Right atrium auricular region (tissue), 2 donors: Measurements from ENCODE around the gene CREBRF. TPM values are rescaled to one million over a fixed set of nuclear protein-coding genes. Genes with fewer than 3 reads are reported as not detected.
"Not testable (repeated sequence)": the region's sequence is repeated elsewhere in the genome, so short reads cannot be mapped to it uniquely, and the experiment has no call there.

ENCODE experiments used
- DNase-seq: peaks from one replicate; pipeline ENCODE4 v3.0.0-alpha.2; 2019; ENCODE audit warnings: low spot score
- H3K27ac ChIP-seq, 2 donors: fragments of 200-600 bp; sonication (generic); 1 replicate in 1 of 2; 2 replicates in 1 of 2; pipeline ENCODE4 v1.5.1; 2016 to 2019
- H3K27me3 ChIP-seq, 2 donors: fragments of 200-600 bp; sonication (generic); one replicate each; pipeline versions ENCODE4 v1.5.1 to v1.6.0; 2017 to 2019
- H3K36me3 ChIP-seq: fragments of 200-600 bp; sonication (generic); one replicate; pipeline ENCODE4 v1.5.1; 2016
- H3K4me1 ChIP-seq, 2 donors: fragments of 200-600 bp; sonication (generic); one replicate each; pipeline versions ENCODE4 v1.5.1 to v1.6.0; 2017 to 2019
- H3K4me3 ChIP-seq, 2 donors: fragments of 200-600 bp; sonication (generic); 1 replicate in 1 of 2; 2 replicates in 1 of 2; pipeline ENCODE4 v1.5.1; 2017 to 2019; ENCODE audit warnings: mild to moderate bottlenecking in 1 of 2, moderate library complexity in 1 of 2
- H3K9me3 ChIP-seq, 2 donors: fragments of 200-600 bp; sonication (generic); one replicate each; pipeline ENCODE4 v1.5.1; 2019
- total RNA-seq, 2 donors: library from RNA; depleted of rRNA; stranded (reverse); fragments of >200 nt; gene quantifications; one replicate each; pipeline ENCODE4 v1.1.0, GENCODE V29; 2016
- TF ChIP-seq, protein P1 (sequence below), 2 donors: fragments of 200-600 bp; sonication (generic); IDR thresholded peaks; one replicate each; pipeline ENCODE4 v1.5.1; 2019; ENCODE audit warnings: antibody characterized with exemption in 2 of 2

Gene CREBRF
- total RNA-seq, 2 donors from 2014 or later = 20.9 to 22.5 TPM

DNA sequence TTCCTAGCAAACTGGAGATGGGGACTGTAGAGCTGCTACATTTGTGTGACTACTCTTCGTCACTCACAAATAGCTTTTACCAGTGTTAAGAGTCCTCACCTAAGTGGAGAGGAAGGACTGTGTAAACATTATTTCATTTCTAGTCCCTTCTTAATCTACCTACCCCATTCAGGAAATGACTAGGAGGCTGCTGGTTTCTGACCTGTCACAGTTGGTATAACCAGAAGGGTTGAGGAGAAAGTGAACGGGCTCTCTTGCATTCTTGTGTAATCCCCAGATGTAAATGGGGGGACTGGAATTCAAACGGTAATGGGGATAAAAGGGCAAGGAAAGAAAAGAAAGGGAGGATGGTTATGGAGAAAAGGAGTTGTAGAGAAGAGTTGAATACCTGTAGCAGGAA lies 52.8 kb downstream of the CREBRF start:
- no peaks in the 10 kb centered on the region for H3K9me3 ChIP-seq
- no peaks in the 10 kb centered on the region for H3K27me3 ChIP-seq
- H3K4me3 ChIP-seq = no peak overlapping the region
- TF ChIP-seq, protein P1, sequence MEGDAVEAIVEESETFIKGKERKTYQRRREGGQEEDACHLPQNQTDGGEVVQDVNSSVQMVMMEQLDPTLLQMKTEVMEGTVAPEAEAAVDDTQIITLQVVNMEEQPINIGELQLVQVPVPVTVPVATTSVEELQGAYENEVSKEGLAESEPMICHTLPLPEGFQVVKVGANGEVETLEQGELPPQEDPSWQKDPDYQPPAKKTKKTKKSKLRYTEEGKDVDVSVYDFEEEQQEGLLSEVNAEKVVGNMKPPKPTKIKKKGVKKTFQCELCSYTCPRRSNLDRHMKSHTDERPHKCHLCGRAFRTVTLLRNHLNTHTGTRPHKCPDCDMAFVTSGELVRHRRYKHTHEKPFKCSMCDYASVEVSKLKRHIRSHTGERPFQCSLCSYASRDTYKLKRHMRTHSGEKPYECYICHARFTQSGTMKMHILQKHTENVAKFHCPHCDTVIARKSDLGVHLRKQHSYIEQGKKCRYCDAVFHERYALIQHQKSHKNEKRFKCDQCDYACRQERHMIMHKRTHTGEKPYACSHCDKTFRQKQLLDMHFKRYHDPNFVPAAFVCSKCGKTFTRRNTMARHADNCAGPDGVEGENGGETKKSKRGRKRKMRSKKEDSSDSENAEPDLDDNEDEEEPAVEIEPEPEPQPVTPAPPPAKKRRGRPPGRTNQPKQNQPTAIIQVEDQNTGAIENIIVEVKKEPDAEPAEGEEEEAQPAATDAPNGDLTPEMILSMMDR (IDR thresholded peaks at IDR 0.05) = no peak
- DNase-seq = no peak
- H3K27ac ChIP-seq = no peak overlapping the region
- H3K36me3 ChIP-seq = peaks cover 42% of the 10 kb centered on the region
- H3K4me1 ChIP-seq = no peaks in the 10 kb centered on the region

GRCh38 chr5:173114536-173114935 lies 58.4 kb downstream of the CREBRF start:
- TF ChIP-seq, protein P1 (IDR thresholded peaks at IDR 0.05) = no peak
- no peak for DNase-seq
- Histone ChIP-seq H3K4me1 (no peaks in the 10 kb centered on the region), H3K27ac (no peak overlapping the region), H3K9me3 (peaks cover 0 to 2% of the 10 kb centered on the region in 2 donors), H3K36me3 (peaks cover 30% of the 10 kb centered on the region), H3K27me3 (no peaks in the 10 kb centered on the region), H3K4me3 (no peak overlapping the region)

- Histone ChIP-seq H3K27ac (no peak overlapping the region), H3K4me1 (no peaks in the 10 kb centered on the region), H3K4me3 (no peak overlapping the region), H3K36me3 (peaks cover 25% of the 10 kb centered on the region), H3K27me3 (no peaks in the 10 kb centered on the region), H3K9me3 (peaks cover 0 to 9% of the 10 kb centered on the region in 2 donors)
- TF ChIP-seq, protein P1 (IDR thresholded peaks at IDR 0.05) = no peak
- DNase-seq = no peak
Measured at GRCh38 chr5:173119719-173120118, 63.6 kb downstream of the CREBRF start.

GRCh38 chr5:173123416-173123815 lies 67.3 kb downstream of the CREBRF start:
- no peak overlapping the region for H3K27ac ChIP-seq
- no peaks in the 10 kb centered on the region for H3K4me1 ChIP-seq
- H3K9me3 ChIP-seq = peaks cover 0 to 9% of the 10 kb centered on the region in 2 donors
- no peaks in the 10 kb centered on the region for H3K27me3 ChIP-seq
- H3K36me3 ChIP-seq = peaks cover 38% of the 10 kb centered on the region
- no peak for DNase-seq
- no peak overlapping the region for H3K4me3 ChIP-seq
- TF ChIP-seq, protein P1 (IDR thresholded peaks at IDR 0.05) = no peak

GRCh38 chr5:173132166-173132565 lies 76.0 kb downstream of the CREBRF start:
- H3K4me1 ChIP-seq, DNase-seq, H3K4me3 ChIP-seq, H3K9me3 ChIP-seq, H3K27me3 ChIP-seq, H3K27ac ChIP-seq: not testable (repeated sequence)
- peaks cover 26% of the 10 kb centered on the region for H3K36me3 ChIP-seq

- H3K36me3 ChIP-seq = peaks cover 7% of the 10 kb centered on the region
- no peaks in the 10 kb centered on the region for H3K4me1 ChIP-seq
- no peak for DNase-seq
- TF ChIP-seq, protein P1 (IDR thresholded peaks at IDR 0.05) = no peak
- H3K27me3 ChIP-seq = no peaks in the 10 kb centered on the region
- H3K9me3 ChIP-seq = no peaks in the 10 kb centered on the region
- H3K4me3 ChIP-seq = no peak overlapping the region
- H3K27ac ChIP-seq = no peak overlapping the region
Measured at GRCh38 chr5:173138707-173139106, 82.6 kb downstream of the CREBRF start.
